NCI-H2029 treated with DMSO at 0.1 percent for 48 hours (cell line): Measurements from ENCODE around the gene IQSEC3.

Source experiments
- DNase-seq: peaks from one replicate; lab custom pipeline; 2025; lab: John Stamatoyannopoulos, UW

Gene IQSEC3

DNA sequence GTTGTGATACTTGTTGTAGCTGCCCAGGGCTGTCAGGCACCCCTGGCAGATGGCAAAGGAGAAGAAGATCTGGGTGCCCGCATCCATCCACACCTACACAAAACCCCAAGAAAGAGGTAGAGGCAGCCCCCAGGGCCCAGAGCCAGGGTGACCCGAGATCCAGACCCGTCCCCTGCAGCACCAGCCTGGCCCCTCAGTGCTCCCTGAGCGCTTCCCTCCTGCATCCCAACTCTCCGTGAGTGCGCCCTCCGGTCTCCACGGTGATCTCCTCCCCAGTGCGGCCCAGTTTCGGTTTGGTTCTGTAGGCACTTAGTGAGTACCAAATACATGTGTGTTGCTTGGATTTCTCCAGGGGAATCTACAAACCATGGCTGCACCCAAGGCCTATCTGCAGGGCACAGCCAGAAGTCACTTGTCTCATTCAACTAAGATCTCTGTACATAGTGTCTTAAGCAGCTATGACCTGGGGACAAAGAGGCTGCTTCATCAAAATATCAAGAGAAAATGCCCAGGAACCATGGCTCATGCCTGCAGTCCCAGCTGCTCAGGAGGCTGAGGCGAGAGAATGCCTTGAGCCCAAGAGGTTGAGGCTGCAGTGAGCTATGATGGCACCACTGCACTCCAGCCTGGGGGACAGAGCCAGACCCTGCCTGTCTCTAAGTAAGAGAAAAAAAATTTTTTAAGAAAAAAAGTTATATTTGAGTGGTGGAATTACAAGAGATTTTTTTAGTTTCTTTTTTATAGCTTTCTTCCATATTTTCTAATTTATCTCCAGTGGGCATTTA, 131.5 kb downstream of the IQSEC3 start:
- no peak for DNase-seq

DNA sequence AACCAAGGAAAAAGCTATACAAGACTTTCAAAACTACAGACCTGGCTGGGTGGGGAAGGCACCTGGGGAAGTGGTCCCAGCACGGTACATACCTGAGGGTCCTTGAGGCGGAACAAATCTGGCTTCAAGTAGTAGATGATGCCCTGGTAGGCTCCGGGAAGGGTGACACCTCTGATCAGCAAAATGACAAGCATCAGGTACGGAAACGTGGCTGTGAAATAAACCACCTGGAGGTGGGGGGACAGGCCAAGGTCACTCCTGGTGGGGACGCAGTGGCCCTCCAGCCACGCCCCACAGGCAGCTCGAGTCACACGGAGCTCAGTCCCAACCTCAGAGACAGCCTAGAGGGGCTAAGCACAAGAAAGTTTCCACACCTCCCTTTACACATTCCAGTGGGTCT, 132.1 kb downstream of the IQSEC3 start:
- no peak for DNase-seq

DNA sequence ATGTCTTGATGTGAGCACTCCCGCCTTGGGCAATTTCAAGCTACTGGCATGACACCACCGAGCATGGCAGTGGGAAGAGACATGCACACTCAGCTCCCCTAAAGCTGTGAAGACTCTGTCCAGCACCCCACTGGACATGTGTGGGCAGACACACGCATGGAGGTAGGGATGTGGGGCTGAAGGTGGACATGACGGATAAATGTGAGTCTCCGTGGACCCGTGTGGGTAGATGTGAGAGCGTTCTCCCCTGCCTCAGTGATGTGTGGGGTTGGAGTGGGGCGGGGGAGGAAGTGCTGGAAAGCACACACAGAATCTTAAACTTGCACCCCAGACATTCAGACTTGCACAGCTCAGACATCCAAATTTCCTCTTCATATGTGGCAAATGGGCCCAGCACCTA, 134.8 kb downstream of the IQSEC3 start:
- no peak for DNase-seq

DNA sequence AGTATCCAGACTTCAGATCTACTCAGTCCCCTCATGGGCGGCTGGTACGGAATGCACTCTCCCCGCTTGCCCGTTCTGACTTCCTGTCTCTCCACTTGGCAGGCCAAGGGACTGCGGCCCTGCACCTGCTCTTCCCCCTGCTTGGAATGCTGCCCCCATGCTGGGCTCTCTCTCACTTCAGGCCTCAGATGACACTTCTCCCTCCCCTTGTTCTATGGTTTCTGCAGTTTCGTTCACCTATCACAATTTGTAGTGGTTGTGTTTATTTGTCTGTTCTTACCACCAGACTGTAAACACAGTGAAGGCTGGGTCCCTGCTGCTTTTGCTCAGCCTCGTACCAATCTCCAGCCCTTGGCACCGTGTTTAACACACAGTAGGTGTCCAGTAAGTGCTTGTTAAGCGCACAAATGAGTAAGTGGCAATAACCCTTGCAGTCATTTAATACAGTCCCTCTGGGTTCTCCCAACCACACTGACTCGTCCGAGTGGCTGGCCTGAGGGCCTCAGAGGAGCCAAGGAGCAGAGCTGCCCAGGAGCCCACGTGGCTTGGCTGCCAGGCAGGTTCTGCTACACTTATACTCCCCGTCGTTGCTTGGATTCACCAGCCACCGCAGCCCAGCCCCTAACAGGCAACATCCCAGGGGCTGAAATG, 135.6 kb downstream of the IQSEC3 start:
- DNase-seq: peak; percentile 97

DNA sequence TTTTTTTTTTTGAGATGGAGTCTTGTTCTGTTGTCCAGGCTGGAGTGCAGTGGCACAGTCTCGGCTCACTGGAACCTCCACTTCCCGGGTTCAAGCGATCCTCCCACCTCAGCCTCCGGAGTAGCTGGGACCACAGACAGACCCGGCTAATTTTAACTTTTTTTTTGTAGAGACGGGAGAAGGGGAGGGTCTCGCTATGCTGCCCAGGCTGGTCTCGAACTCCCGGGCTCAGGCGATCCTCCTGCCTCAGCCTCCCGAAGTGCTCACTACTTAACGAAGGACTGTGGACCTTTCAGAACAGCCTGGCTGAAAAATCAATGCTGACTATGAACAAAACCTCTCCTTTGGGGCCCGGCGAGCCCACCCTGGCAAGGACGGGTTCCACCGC, 136.5 kb downstream of the IQSEC3 start:
- DNase-seq: no peak

DNA sequence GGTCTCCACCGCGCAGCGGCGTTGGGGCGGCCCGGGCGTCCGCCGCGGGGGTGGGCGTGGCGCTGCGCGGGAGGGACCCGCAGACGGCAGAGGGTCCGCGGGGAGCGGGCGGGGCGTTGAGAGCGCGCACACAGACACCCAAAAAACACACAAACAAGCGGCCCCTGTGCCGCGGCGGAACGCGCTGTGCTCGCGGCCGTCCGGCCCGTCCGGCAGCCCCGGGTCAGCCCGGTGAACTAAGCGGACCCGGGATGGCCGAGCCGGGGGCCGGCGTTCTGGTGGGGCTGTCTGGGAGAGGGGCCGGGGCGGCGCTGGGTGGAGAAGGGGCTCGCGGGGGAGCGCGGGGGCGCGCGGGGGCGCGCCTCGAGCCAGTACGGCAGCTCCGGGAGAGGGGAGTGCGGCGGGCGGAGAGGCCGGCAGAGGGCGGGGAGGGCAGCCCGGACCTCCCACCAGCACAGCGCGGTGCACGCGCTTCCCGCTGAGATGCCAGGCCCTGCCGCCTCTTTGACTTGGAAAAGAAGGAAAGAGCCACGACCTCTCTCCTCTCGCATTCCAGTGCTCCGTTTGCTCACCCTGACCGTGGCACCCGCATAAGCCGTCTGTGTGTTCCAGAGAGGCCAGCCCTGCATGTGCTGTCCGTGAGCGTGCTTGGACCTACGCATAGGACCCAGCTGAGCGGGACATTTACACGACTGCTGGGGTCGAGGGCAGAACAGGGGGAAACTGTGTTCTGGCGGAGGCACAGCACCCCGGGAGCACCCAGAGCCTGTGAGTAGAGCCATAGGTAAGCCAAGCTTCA, 137.1 kb downstream of the IQSEC3 start:
- no peak for DNase-seq

DNA sequence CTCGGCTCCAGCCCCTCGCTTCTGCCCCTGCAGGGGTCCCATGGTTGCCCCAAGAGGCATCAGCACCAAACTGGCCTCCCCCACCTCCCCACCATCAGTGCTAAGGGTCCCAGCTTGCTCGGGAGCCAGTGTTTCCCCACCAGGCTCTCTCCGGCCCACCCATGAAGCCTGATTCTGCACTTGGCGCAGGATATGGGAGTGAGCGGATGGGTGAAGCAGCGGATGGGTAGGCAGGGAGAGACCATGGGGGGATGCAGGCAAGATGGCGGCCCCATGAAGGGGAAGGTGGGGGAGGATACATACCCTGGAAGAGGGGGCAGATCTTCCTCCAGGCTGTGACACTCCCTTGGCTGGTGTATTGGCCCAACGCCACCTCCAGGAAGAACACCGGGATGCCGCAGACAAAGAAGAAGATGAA, 137.7 kb downstream of the IQSEC3 start:
- DNase-seq: no peak

DNA sequence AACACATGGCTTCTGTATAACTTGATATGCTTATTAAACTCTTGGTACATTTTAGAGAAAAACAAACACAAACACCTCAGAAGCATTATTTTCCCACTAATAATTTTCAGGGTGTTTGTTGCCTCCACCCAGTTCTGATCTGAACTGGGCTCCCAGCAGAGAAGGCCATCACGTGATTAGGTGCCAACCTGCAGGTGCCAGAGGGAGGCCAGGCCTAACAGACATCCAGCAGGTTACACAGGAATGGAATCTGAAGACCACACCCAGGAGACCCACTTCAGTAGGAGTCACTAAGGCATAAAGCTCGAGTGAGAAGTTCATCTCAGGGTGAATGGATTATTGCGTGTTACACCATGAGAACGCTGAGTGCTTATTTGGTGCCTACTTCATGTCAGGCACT, 138.5 kb downstream of the IQSEC3 start:
- no peak for DNase-seq

DNA sequence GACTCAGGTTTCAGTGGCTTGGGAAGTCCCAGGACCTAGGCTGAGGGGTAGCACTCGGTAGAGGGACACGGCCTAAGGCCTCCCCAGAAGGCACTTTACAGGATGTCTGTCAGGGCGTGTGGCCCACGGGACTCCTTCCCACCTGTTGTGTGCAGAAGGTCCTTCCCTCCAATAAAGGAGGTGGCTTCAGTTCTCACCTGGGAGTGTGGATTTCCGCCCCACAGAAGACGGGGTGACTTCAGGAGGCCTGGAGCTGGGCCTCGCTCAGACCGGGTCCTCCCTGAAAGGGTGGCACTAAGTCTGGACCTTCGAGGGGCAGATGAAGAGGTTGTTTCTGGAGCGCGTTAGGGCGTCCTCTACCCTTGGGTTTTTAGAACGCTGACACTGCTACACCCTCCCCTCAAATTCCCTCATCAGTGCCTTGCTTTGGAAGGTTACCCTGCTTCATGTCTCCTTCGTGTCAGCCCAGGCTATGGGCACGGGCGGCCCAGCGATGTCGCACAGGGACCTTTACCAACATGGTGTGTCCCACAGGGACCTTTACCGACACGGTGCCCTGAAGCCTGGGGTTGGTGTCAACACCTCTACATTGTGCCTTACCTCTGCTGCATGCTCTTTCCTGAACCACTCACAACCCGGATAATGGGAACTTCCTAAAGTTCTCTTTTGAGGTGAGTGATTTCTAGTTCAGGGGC, 140.3 kb downstream of the IQSEC3 start:
- DNase-seq: no peak

DNA sequence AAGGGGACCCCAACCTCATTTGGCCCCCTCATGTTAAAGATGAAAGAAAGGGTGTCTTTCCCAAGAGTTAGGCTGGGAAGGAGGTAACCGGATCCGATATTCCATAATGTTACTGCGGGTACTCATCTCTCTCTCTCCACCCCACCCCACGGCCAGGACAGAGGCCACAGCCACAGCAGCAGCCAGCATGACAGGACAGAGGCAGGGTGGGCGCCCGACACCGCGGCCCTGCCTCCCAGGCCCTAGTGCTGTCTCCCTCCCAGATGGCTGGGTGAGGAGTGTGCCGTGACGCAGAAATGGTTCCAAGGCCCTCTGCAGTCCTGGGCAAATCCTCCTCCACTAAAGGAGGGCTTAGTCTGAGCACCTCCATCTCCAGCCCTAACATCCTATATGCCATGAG, 141.2 kb downstream of the IQSEC3 start:
- no peak for DNase-seq

DNA sequence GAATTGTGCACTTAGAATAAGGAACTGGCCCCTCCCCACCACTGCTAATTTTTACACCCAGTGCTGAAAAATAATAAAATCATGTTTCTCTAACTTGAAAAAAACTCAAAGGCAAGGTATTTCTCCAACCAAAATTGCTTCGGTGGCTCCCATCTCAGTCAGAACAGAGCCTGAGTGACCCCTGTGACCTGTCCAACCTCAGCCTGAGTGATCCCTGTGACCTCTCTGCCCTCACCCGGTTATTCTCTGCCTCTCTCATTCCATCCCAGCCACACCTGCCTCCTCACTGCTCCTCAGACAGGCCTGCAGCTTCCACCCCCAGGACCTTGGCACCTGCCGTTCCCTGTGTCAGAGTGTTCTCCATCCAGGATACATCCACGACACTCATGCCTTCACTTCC, 142.2 kb downstream of the IQSEC3 start:
- DNase-seq: no peak

DNA sequence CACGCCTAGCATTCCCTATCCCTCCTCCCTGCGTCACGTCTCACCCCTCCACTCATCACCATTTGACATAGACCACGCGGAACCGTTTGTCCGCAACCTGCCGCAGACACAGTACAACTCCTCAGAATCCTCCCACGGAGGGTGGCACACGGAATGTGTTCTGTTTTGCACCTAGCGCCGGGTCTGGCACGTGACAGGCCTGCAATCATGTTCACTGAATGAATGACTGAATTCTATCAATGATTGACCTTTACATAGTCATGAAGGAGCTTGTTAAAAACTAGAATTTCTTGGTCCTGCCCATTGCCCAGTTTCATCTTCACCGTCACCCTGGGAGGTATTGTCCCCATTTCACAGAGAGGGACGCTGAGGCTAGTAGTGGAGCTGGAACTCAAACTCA, 142.7 kb downstream of the IQSEC3 start:
- DNase-seq: no peak

DNA sequence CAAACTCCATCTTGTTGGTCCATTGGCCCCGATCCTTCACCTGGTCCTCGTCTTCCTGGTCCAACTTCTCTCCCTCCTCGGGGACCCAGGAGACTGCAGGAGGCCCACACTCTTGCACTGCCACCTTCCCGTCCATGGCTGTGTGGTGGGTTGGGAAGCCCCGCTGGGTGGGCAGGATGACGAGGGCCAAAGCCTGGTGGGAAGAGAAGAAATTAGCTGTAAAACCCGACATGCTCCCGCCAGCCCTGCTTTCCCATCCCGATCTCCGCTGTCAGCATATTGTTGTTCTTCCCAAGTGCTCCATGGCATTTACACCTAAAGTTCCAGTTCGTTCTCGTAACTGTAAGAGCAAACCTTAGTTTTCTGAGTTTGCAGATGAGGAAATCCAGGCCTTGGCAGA, 143.3 kb downstream of the IQSEC3 start:
- DNase-seq: no peak

DNA sequence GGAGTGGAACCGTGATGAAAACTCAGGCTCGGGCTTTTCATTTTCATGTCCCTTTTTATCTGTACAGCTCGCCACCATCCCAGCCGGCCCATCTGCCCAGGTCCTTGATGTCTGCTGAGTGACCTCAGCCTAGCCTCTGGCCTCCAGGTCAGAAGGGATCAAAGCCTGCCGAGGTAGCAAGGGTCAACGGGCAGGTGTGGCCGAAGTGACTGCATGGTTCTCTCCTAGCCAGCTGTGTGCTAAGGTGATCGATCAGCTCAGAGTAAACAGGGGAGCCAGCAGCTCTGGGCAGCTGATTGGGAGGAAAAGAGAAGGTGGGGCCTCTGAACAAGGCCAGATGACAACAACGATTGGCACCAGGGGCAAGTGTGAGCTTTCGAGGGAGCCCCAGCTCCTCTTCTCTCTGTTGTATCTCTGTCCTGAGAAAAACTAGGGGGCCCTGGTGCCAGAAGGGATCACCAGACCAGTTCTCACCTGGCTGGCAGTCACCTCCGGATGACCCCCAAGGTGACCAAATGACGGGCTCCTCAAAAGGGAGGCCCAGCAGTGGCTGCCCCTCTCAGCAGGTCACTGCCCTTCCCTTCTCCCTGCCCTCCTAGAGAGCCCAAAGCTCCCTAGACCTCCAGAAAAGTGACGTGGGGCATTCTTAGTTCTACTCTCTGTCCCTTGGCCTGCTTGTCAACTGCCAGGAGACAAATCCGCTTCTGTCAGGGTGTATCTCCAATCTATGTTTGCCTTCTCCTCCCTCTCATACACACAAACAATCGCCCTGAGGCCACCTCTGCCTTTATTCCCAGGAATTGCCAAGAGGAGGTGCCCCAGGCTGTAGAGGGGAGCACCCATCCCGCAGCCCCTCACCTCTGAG, 143.9 kb downstream of the IQSEC3 start:
- no peak for DNase-seq

DNA sequence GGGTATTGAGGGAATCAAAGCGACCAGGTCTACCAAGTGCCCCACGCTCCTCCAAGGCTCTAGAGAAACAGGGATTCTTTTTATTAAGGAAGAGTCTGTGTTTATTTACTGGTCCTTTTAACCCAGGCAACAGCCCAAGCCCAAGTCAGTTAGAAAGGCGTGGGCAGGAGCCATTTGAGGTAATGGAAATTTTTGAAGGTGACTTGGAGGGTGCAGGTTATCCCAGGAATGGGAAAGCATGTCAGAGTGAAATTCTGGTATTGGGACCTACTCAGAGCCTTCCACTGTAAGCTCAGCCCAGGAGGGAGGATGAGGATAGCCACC, 144.5 kb downstream of the IQSEC3 start:
- DNase-seq: no peak

DNA sequence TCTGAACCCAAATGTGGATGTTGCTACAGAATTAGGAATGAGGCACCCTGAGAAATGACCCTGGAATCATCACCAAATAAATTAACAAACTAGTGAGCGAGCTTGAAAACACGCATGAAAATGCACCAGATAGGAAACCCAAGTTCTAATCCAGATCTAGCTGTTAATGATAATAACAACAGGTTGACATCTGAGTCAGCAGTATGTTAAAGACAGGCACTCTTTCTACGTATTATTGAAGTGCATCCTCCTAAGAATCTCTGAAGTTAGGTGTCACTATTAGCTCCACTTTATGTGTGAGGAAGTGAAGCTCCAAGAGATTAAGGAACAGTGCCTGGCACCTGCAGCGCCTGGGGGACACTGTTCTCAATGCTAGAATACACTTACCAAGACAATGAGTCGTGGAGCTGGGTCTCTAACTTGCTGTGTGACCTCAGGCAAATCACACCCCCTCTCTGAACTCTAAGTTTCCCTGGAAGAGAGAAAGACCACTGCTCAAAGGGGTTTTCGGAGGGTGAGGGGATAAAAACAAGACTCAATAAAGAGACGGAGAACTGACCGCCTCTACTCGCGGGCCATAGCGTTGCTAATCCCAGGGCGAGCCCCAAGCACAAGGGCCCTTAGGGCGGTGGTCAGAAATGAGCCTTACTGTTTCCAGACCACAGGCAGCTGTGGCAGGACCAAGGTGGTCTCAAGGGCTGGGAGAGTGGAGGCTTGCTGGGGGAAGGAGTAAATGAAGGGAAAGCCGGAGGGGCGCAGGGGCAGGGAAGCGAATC, 145.3 kb downstream of the IQSEC3 start:
- no peak for DNase-seq

DNA sequence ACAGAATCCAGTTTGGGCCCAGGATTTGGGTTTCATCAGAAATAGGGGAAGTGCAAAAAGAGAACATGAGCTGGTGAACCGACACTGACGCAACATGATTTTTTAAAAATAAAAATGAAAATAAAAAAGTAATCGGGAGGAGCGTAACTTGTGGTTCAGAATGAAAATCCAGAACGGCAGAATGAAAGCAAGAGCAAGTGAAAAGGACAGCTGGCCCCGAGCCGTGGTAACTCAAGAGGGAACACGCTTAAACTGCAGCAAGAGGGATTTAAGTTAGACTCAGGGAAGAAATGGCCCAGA, 145.8 kb downstream of the IQSEC3 start:
- DNase-seq: no peak

DNA sequence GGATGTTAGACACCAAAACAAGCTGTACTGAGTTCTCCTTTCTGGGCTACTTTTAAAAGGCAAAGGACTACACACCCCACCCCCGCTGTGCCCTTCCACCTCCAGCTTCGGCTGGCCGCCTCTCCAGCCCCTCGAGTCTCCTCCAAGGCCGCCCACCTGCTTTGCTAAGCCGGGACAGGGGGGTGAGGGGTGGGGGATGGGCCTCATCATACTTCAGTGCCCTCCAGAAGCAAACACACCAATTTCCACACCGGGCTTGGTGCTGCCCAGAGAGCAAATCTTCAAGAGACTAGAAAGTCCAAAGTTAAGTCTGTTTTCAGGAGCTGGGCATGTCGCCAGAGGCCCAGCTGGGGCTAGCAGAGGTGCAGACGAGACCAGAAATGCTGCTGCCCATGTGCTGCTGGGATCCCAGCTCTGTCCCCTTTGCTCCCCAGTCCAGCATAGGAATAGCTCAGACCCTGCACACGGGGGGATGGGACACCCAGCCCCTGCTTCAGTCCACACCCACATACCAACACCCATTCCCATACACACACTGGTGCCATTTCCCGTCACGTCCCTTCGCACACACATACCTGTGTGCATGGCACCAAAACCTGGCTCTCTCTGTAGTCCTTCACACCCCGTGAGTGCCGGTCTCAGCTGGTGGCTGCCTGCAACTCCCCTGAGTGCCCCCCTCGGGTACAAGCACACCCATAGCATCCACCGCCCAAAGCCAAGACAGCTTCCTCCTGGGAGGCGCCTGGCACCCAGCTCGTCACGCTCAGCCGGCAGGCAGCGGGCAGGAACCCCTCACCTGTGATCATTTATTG, 146.4 kb downstream of the IQSEC3 start:
- DNase-seq: no peak

DNA sequence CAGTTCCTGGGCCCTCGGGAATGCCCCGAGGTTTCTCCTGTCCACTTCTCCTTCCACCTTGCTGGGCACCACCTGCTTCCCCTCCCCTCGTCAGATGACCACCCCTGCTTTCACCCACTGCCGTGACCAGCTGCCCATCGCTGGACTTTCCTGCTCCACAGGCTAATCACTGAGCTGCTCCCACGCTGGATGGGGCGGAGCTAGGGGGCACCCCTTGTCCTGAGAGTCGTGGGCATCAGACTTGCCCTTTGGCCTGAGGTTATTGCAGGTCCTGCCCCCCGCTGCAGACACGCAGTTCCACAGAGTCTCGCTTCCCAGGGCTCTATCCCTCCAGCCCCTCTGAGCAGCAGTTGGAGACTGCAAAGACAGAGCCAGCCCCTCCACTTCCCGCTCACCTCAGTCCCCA, 147.0 kb downstream of the IQSEC3 start:
- DNase-seq: no peak
